HepG2 (cell line): ENCODE data around the gene CCL22. TPM values are rescaled to one million over a fixed set of nuclear protein-coding genes. Genes with fewer than 3 reads are reported as not detected.

ENCODE experiments used
- EEA1 ChIP-seq: sonication (generic); formaldehyde crosslinking; IDR thresholded peaks from 2 replicates; pipeline ENCODE4 v1.5.1; 2020; ENCODE audit warnings: mild to moderate bottlenecking, missing genetic modification reagents, borderline replicate concordance
- GATA4 ChIP-seq: sonication (generic); IDR thresholded peaks from 2 replicates; pipeline ENCODE4 v1.6.1; 2016; ENCODE audit warnings: antibody characterized with exemption, low read depth, borderline replicate concordance
- MAFK ChIP-seq, 2 experiments: IDR thresholded peaks in 1 of 2; conservative IDR thresholded peaks in 1 of 2; 2 replicates each; pipeline ENCODE4 v1.6.1; 2011; ENCODE audit warnings: improper control_type of control experiment in 2 of 2, low read length in 2 of 2
- REXO4 ChIP-seq: sonication (generic); formaldehyde crosslinking; IDR thresholded peaks from 2 replicates; pipeline ENCODE4 v1.8.0; 2022; ENCODE audit warnings: missing genetic modification reagents, mild to moderate bottlenecking, borderline replicate concordance
- SOX13 ChIP-seq, 3 experiments: fragments of 450-650 bp in 1 of 3; sonication (generic) in 1 of 3; formaldehyde crosslinking in 1 of 3; IDR thresholded peaks in 2 of 3; conservative IDR thresholded peaks in 1 of 3; 2 replicates each; pipeline versions ENCODE4 v1.5.0 to v1.6.1; 2016 to 2020; ENCODE audit warnings: antibody characterized with exemption in 1 of 3, mild to moderate bottlenecking in 1 of 3, missing compliant biosample characterization in 1 of 3, missing genetic modification reagents in 1 of 3, moderate library complexity in 1 of 3
- SOX6 ChIP-seq, 2 experiments: fragments of 450-650 bp in 1 of 2; sonication (generic) in 1 of 2; formaldehyde crosslinking in 1 of 2; IDR thresholded peaks; 2 replicates each; pipeline versions ENCODE4 v1.4.0 to v1.6.1; 2017 to 2020; ENCODE audit warnings: antibody characterized with exemption in 1 of 2, mild to moderate bottlenecking in 1 of 2, missing genetic modification reagents in 1 of 2
- TCF12 ChIP-seq, 2 experiments: fragments of 450-650 bp in 1 of 2; sonication (generic) in 1 of 2; formaldehyde crosslinking in 1 of 2; IDR thresholded peaks; 2 replicates each; pipeline versions ENCODE4 v1.6.1 to v1.8.0; 2017 to 2022; ENCODE audit warnings: antibody characterized with exemption in 1 of 2, mild to moderate bottlenecking in 1 of 2, missing genetic modification reagents in 1 of 2, moderate library complexity in 1 of 2
- ZBTB42 ChIP-seq: sonication (generic); formaldehyde crosslinking; IDR thresholded peaks from 2 replicates; pipeline ENCODE4 v1.5.0; 2020; ENCODE audit warnings: mild to moderate bottlenecking, missing genetic modification reagents
- ZNF354B ChIP-seq: sonication (generic); formaldehyde crosslinking; IDR thresholded peaks from 2 replicates; pipeline ENCODE4 v1.8.0; 2022; ENCODE audit warnings: mild to moderate bottlenecking, missing genetic modification reagents
- ZNF451 ChIP-seq: sonication (generic); formaldehyde crosslinking; IDR thresholded peaks from 2 replicates; pipeline ENCODE4 v1.5.0; 2020; ENCODE audit warnings: mild to moderate bottlenecking, missing genetic modification reagents
- polyA plus RNA-seq, 8 experiments: library from polyadenylated mRNA; depleted of rRNA in 3 of 8; stranded (reverse) in 7 of 8; unstranded in 1 of 8; fragments of >200 nt; fragmentation: Illumina TruSeq in 4 of 8; extraction: Trizol in 4 of 8; gene quantifications; 2 replicates each; pipeline versions ENCODE4 v1.2.1 to v1.2.3, GENCODE V29; 2011 to 2016; ENCODE audit warnings: low read depth in 4 of 8, missing spikeins in 1 of 8, mixed read lengths in 1 of 8; ENCODE audit not compliant: insufficient read depth in 1 of 8
- total RNA-seq, 5 experiments: library from RNA; depleted of rRNA; stranded (reverse); fragments of >200 nt; fragmentation: Illumina TruSeq; extraction: Trizol; gene quantifications; 2 replicates each; pipeline ENCODE4 v1.2.3, GENCODE V29; 2016; ENCODE audit warnings: low read depth in 1 of 5
- TF ChIP-seq, protein P1 (sequence below): sonication (generic); formaldehyde crosslinking; conservative IDR thresholded peaks from 2 replicates; pipeline ENCODE4 v1.4.0; 2020; ENCODE audit warnings: mild to moderate bottlenecking, missing genetic modification reagents, moderate library complexity
- TF ChIP-seq, protein P2 (sequence below): sonication (generic); formaldehyde crosslinking; IDR thresholded peaks from 2 replicates; pipeline ENCODE4 v1.4.0; 2020; ENCODE audit warnings: missing genetic modification reagents, borderline replicate concordance
- TF ChIP-seq, protein P3 (sequence below): sonication (generic); formaldehyde crosslinking; IDR thresholded peaks from 2 replicates; pipeline ENCODE4 v1.8.1; 2023; ENCODE audit warnings: mild to moderate bottlenecking, missing genetic modification reagents
- TF ChIP-seq, protein P4 (sequence below): sonication (generic); formaldehyde crosslinking; IDR thresholded peaks from 2 replicates; pipeline ENCODE4 v1.8.0; 2022; ENCODE audit warnings: mild to moderate bottlenecking, missing genetic modification reagents, moderate library complexity
- TF ChIP-seq, protein P5 (sequence below): sonication (generic); formaldehyde crosslinking; IDR thresholded peaks from 2 replicates; pipeline ENCODE4 v1.8.0; 2022; ENCODE audit warnings: missing genetic modification reagents, mild to moderate bottlenecking, inconsistent platforms, borderline replicate concordance

CCL22 gene
- total and polyA plus RNA-seq, 2 of the 13 experiments (the other 11 are each of a cell fraction or from before 2014, with no cell fraction given): not detected

DNA sequence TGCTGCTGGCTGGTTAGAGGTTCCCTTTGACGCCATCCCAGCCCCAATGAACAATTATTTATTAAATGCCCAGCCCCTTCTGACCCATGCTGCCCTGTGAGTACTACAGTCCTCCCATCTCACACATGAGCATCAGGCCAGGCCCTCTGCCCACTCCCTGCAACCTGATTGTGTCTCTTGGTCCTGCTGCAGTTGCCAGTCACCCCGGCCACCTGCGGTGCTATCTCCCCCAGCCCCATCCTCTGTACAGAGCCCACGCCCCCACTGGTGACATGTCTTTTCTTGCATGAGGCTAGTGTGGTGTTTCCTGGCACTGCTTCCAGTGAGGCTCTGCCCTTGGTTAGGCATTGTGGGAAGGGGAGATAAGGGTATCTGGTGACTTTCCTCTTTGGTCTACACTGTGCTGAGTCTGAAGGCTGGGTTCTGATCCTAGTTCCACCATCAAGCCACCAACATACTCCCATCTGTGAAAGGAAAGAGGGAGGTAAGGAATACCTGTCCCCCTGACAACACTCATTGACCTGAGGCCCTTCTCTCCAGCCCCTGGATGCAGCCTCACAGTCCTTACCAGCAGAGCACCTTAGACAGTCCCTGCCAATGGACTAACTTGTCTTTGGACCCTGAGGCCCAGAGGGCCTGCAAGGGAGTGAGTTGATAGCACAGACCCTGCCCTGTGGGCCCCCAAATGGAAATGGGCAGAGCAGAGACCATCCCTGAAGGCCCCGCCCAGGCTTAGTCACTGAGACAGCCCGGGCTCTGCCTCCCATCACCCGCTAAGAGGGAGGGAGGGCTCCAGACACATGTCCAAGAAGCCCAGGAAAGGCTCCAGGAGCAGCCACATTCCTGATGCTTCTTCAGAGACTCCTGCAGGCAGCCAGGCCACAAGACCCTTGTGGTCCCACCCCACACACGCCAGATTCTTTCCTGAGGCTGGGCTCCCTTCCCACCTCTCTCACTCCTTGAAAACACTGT lies 25.0 kb downstream of the CCL22 start (continued):
- TF ChIP-seq, protein P1, sequence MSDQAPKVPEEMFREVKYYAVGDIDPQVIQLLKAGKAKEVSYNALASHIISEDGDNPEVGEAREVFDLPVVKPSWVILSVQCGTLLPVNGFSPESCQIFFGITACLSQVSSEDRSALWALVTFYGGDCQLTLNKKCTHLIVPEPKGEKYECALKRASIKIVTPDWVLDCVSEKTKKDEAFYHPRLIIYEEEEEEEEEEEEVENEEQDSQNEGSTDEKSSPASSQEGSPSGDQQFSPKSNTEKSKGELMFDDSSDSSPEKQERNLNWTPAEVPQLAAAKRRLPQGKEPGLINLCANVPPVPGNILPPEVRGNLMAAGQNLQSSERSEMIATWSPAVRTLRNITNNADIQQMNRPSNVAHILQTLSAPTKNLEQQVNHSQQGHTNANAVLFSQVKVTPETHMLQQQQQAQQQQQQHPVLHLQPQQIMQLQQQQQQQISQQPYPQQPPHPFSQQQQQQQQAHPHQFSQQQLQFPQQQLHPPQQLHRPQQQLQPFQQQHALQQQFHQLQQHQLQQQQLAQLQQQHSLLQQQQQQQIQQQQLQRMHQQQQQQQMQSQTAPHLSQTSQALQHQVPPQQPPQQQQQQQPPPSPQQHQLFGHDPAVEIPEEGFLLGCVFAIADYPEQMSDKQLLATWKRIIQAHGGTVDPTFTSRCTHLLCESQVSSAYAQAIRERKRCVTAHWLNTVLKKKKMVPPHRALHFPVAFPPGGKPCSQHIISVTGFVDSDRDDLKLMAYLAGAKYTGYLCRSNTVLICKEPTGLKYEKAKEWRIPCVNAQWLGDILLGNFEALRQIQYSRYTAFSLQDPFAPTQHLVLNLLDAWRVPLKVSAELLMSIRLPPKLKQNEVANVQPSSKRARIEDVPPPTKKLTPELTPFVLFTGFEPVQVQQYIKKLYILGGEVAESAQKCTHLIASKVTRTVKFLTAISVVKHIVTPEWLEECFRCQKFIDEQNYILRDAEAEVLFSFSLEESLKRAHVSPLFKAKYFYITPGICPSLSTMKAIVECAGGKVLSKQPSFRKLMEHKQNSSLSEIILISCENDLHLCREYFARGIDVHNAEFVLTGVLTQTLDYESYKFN (CRISPR knock-in tag): peak; percentile 66
- TF ChIP-seq, protein P2, sequence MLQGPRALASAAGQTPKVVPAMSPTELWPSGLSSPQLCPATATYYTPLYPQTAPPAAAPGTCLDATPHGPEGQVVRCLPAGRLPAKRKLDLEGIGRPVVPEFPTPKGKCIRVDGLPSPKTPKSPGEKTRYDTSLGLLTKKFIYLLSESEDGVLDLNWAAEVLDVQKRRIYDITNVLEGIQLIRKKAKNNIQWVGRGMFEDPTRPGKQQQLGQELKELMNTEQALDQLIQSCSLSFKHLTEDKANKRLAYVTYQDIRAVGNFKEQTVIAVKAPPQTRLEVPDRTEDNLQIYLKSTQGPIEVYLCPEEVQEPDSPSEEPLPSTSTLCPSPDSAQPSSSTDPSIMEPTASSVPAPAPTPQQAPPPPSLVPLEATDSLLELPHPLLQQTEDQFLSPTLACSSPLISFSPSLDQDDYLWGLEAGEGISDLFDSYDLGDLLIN (CRISPR knock-in tag): no peak
- TF ChIP-seq MAFK (conservative IDR thresholded peaks at IDR 0.05 in 1 of 2, IDR thresholded peaks at IDR 0.05 in 1 of 2; ENCODE audit: low read length in 2 of 2) (no peak), ZNF354B (CRISPR knock-in tag) (no peak), REXO4 (CRISPR knock-in tag) (no peak), SOX13 (IDR thresholded peaks at IDR 0.05) (no peak), SOX13 (CRISPR knock-in tag; conservative IDR thresholded peaks at IDR 0.05 in 1 of 2, IDR thresholded peaks at IDR 0.05 in 1 of 2) (no peak), ZBTB42 (no peak), ZNF451 (no peak), TCF12 (IDR thresholded peaks at IDR 0.05) (no peak), TCF12 (CRISPR knock-in tag; IDR thresholded peaks at IDR 0.05) (no peak), GATA4 (no peak), SOX6 (IDR thresholded peaks at IDR 0.05) (no peak), SOX6 (CRISPR knock-in tag; IDR thresholded peaks at IDR 0.05) (no peak), EEA1 (CRISPR knock-in tag) (no peak)
- TF ChIP-seq, protein P3, sequence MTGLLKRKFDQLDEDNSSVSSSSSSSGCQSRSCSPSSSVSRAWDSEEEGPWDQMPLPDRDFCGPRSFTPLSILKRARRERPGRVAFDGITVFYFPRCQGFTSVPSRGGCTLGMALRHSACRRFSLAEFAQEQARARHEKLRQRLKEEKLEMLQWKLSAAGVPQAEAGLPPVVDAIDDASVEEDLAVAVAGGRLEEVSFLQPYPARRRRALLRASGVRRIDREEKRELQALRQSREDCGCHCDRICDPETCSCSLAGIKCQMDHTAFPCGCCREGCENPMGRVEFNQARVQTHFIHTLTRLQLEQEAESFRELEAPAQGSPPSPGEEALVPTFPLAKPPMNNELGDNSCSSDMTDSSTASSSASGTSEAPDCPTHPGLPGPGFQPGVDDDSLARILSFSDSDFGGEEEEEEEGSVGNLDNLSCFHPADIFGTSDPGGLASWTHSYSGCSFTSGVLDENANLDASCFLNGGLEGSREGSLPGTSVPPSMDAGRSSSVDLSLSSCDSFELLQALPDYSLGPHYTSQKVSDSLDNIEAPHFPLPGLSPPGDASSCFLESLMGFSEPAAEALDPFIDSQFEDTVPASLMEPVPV (CRISPR knock-in tag): no peak
- TF ChIP-seq, protein P4, sequence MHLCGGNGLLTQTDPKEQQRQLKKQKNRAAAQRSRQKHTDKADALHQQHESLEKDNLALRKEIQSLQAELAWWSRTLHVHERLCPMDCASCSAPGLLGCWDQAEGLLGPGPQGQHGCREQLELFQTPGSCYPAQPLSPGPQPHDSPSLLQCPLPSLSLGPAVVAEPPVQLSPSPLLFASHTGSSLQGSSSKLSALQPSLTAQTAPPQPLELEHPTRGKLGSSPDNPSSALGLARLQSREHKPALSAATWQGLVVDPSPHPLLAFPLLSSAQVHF: no peak
- TF ChIP-seq, protein P5, sequence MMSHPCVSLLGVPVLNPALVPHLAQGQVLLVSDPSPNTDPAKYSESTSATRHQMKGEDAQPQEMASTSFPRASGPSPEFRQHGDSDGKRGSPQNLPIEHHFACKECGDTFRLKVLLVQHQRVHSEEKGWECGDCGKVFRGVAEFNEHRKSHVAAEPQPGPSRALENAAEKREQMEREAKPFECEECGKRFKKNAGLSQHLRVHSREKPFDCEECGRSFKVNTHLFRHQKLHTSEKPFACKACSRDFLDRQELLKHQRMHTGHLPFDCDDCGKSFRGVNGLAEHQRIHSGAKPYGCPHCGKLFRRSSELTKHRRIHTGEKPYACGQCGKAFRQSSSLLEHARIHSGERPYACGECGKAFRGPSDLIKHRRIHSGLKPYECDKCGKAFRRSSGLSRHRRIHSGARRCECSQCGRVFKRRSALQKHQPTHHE: no peak
